Endothelial cell of umbilical vein (primary cell): ENCODE measurements around the gene PLA2G4E. TPM values are rescaled to one million over a fixed set of nuclear protein-coding genes. Genes with fewer than 3 reads are reported as not detected.
A peak's percentile ranks its signal among the peaks of the same experiment; 100 is the strongest.

Experiments used
- BruUV-seq: library from RNA; stranded (reverse); fragments of 400-500 nt; replicated peaks from 2 replicates; lab custom pipeline; 2021; lab: Mats Ljungman, UMichigan
- CTCF ChIA-PET: fragments of 300-600, 350-600 bp; sonication (Branson Sonifier 250); formaldehyde crosslinking; loops from one replicate; lab custom pipeline; 2021; ENCODE audit warnings: antibody characterized with exemption, inconsistent platforms; lab: Charles Lee
- POLR2A ChIA-PET: fragments of 300-600, 350-600 bp; sonication (Branson Sonifier 250); formaldehyde crosslinking; loops from one replicate; lab custom pipeline; 2021; ENCODE audit warnings: antibody characterized with exemption, inconsistent platforms; lab: Charles Lee
- DNase-seq: peaks from one replicate; pipeline ENCODE4 v3.0.0-alpha.2; 2011; ENCODE audit warnings: low read depth, low spot score
- FAIRE-seq: peaks from 2 replicates; lab custom pipeline; 2011; peaks lifted over from hg19 to GRCh38; lab: Jason Lieb, UNC
- H2AFZ ChIP-seq: 2 replicates; pipeline ENCODE4 v1.6.0; 2012; ENCODE audit warnings: low read depth, low read length, control low read depth, inconsistent platforms
- H3K27ac ChIP-seq: 2 replicates; pipeline ENCODE4 v1.5.1; 2011; ENCODE audit warnings: low read depth, mild to moderate bottlenecking, control low read depth, low read length, moderate library complexity; ENCODE audit not compliant: insufficient read depth
- H3K27me3 ChIP-seq, 2 experiments: 2 replicates each; pipeline versions ENCODE4 v1.6.0 to v1.6.1; 2011; ENCODE audit warnings: low read length in 2 of 2, mixed read lengths in 1 of 2; ENCODE audit not compliant: control insufficient read depth in 2 of 2, insufficient read depth in 2 of 2
- H3K36me3 ChIP-seq, 2 experiments: 2 replicates in 1 of 2; 3 replicates in 1 of 2; pipeline ENCODE4 v1.5.1; 2011; ENCODE audit warnings: low read length in 2 of 2, mild to moderate bottlenecking in 1 of 2, moderate library complexity in 1 of 2; ENCODE audit not compliant: control insufficient read depth in 2 of 2, insufficient read depth in 2 of 2; ENCODE audit errors: extremely low read depth in 1 of 2
- H3K4me1 ChIP-seq: 3 replicates; pipeline ENCODE4 v1.5.1; 2011; ENCODE audit warnings: mild to moderate bottlenecking, low read length; ENCODE audit not compliant: control insufficient read depth, insufficient read depth; ENCODE audit errors: extremely low read depth
- H3K4me2 ChIP-seq: 2 replicates; pipeline ENCODE4 v1.6.1; 2011; ENCODE audit warnings: low read length, control low read depth, mixed read lengths; ENCODE audit not compliant: insufficient read depth
- H3K4me3 ChIP-seq, 3 experiments: fragments of 200-600 bp in 1 of 3; sonication (generic), shearing (Covaris generic) in 1 of 3; replicated peaks in 1 of 3; 2 replicates each; pipeline ENCODE4 v1.5.1; 2011 to 2016; ENCODE audit warnings: control low read depth in 3 of 3, low read length in 3 of 3, mild to moderate bottlenecking in 2 of 3, inconsistent platforms in 1 of 3, low read depth in 1 of 3, moderate library complexity in 1 of 3; ENCODE audit not compliant: insufficient read depth in 1 of 3
- H3K79me2 ChIP-seq: 2 replicates; pipeline ENCODE4 v1.6.0; 2012; ENCODE audit warnings: low read length, inconsistent platforms; ENCODE audit not compliant: control insufficient read depth, insufficient read depth
- H3K9ac ChIP-seq: replicated peaks from 2 replicates; pipeline ENCODE3; 2011; ENCODE audit warnings: low read length, control low read depth; ENCODE audit not compliant: insufficient read depth; ENCODE audit errors: extremely low read depth
- H3K9me1 ChIP-seq: replicated peaks from 3 replicates; pipeline ENCODE4 v1.6.0; 2011; ENCODE audit warnings: mild to moderate bottlenecking, low read length; ENCODE audit not compliant: control insufficient read depth, insufficient read depth; ENCODE audit errors: extremely low read depth
- H3K9me3 ChIP-seq: replicated peaks from 2 replicates; pipeline ENCODE4 v1.5.1; 2012; ENCODE audit warnings: low read length, inconsistent platforms; ENCODE audit not compliant: control insufficient read depth, insufficient read depth
- H4K20me1 ChIP-seq: replicated peaks from 2 replicates; pipeline ENCODE3; 2011; ENCODE audit warnings: mild to moderate bottlenecking, low read length; ENCODE audit not compliant: control insufficient read depth, insufficient read depth; ENCODE audit errors: extremely low read depth
- EZH2 ChIP-seq: IDR thresholded peaks from 2 replicates; pipeline ENCODE4 v1.6.1; 2012; ENCODE audit warnings: borderline replicate concordance, low read depth, mild to moderate bottlenecking, moderate library complexity, low read length, inconsistent platforms; ENCODE audit not compliant: severe bottlenecking
- FOS ChIP-seq: IDR thresholded peaks from 2 replicates; pipeline ENCODE4 v1.6.1; 2011; ENCODE audit warnings: mild to moderate bottlenecking, low read length, moderate library complexity, borderline replicate concordance; ENCODE audit not compliant: insufficient read depth
- GATA2 ChIP-seq: IDR thresholded peaks from 2 replicates; pipeline ENCODE4 v1.7.0; 2011; ENCODE audit warnings: low read depth, mild to moderate bottlenecking, moderate library complexity, mixed read lengths, low read length; ENCODE audit not compliant: insufficient read length, insufficient read depth
- JUN ChIP-seq: IDR thresholded peaks from 2 replicates; pipeline ENCODE4 v1.6.1; 2011; ENCODE audit warnings: borderline replicate concordance, low read depth; ENCODE audit not compliant: insufficient read length, insufficient read depth
- MYC ChIP-seq: IDR thresholded peaks from one replicate; pipeline ENCODE4 v1.6.1; 2011; ENCODE audit warnings: mild to moderate bottlenecking, low read depth, low read length
- POLR2A ChIP-seq: IDR thresholded peaks from 2 replicates; pipeline ENCODE4 v1.6.1; 2012; ENCODE audit warnings: low read depth, mild to moderate bottlenecking, control low read depth, low read length
- POLR2AphosphoS5 ChIP-seq: IDR thresholded peaks from 2 replicates; pipeline ENCODE4 v1.6.1; 2012; ENCODE audit warnings: low read depth, mild to moderate bottlenecking, control low read depth, low read length, moderate library complexity; ENCODE audit not compliant: insufficient read depth
- dilution Hi-C: fragments of 300-500 bp; cut with MboI; formaldehyde crosslinking; loops from one replicate; pipeline ENCODE4 v1.15.0; 2019; ENCODE audit warnings: low sequenced_read_pairs; ENCODE audit not compliant: extremely low pct_ligation_motif_present
- intact Hi-C: fragments of 100-400 bp; cut with micrococcal nuclease; formaldehyde crosslinking; loops from one replicate; pipeline ENCODE4 v1.10.0; 2022
- polyA plus RNA-seq, 4 experiments: library from polyadenylated mRNA; depleted of rRNA in 3 of 4; stranded (reverse) in 3 of 4; unstranded in 1 of 4; fragments of >200 nt; gene quantifications; 2 replicates each; pipeline versions ENCODE4 v1.2.1 to v1.2.3, GENCODE V29; 2011 to 2012; ENCODE audit warnings: missing spikeins in 1 of 4
- total RNA-seq: library from RNA; stranded (reverse); gene quantifications from 2 replicates; pipeline ENCODE4 v1.2.3, GENCODE V29; 2021
- TF ChIP-seq, protein P1 (sequence below), 2 donors: IDR thresholded peaks; 1 replicate in 1 of 2; 2 replicates in 1 of 2; pipeline ENCODE4 v1.5.1; 2011; ENCODE audit warnings: low read length in 2 of 2, mild to moderate bottlenecking in 2 of 2, moderate library complexity in 2 of 2, control low read depth in 1 of 2, inconsistent platforms in 1 of 2, low read depth in 1 of 2; ENCODE audit not compliant: insufficient read depth in 1 of 2; ENCODE audit errors: extremely low read depth in 1 of 2
- TF ChIP-seq, protein P2 (sequence below): IDR thresholded peaks from 2 replicates; pipeline ENCODE4 v1.6.1; 2011; ENCODE audit not compliant: insufficient read depth, insufficient read length

The PLA2G4E gene
- total and polyA plus RNA-seq, 2 donors (not counting 3 experiments of a cell fraction or from before 2014, with no cell fraction given) = not detected

DNA sequence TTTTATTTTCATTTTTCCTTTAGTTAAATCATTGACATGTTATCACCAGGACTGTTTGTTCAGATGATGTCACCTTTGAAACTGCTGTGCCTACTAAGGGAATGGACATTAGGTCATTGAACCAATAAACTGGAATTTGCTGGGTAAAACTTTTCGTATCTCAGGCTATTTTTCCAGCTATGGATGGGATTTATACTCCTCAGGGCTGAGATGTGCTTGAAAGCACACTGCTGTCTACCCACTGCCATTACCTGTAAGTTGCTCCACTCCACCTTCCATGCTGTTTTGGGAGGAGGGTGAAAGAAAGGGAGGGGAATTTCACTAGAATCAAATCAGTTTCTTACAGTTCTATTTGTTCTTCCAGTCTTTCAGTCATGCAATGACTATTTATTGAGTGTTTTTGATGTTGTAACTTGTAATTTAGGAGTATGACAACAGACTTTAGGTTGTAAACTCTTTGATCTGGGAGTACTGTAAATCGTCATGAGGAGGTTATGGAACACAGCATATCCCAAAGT, 59.8 kb downstream of the PLA2G4E start:
- Histone ChIP-seq H2AFZ (no peak overlapping the region), H3K4me2 (peak overlapping the region; percentile 77), H3K4me3 (no peak overlapping the region), H3K9ac (peak overlapping the region; percentile 43), H3K4me1 (peaks cover 68% of the 10 kb centered on the region), H3K27ac (peak overlapping the region; percentile 69), H3K9me1 (no peaks in the 10 kb centered on the region), H3K36me3 (peaks cover 0 to 3% of the 10 kb centered on the region in 2 experiments), H3K27me3 (no peaks in the 10 kb centered on the region), H4K20me1 (no peaks in the 10 kb centered on the region), H3K79me2 (peaks cover 94% of the 10 kb centered on the region), H3K9me3 (no peaks in the 10 kb centered on the region)
- DNase-seq (peak; percentile 58), FAIRE-seq (peak; percentile 74)
- TF ChIP-seq JUN (peak; percentile 68), MYC (no peak)
- dilution Hi-C loops (no loop called here), intact Hi-C loops (no loop called here)
- ChIA-PET CTCF (interaction anchor here (0.9 to 3.1 kb wide), 9 partner anchors 8 to 177 kb away, joined by 3 to 26 read pairs (median 4); partner anchors contain the start of gene EHD4), POLR2A (interaction anchor here (1.0 kb wide), 1 partner anchor 10 kb away, joined by 3 read pairs; no protein-coding TSS in a partner anchor)
- BruUV-seq = no TSS peak

- FAIRE-seq = peak; percentile 87
- CTCF ChIA-PET = interaction anchor here (1.2 to 4.0 kb wide), 6 partner anchors 12 to 99 kb away, joined by 4 to 44 read pairs (median 6); partner anchors contain the start of gene EHD4
- Histone ChIP-seq H2AFZ (no peak overlapping the region), H3K4me1 (peaks cover 66% of the 10 kb centered on the region), H3K9me3 (no peaks in the 10 kb centered on the region), H3K4me3 (peak overlapping the region in 1 of 3 experiments; percentile 16), H3K9me1 (no peaks in the 10 kb centered on the region), H3K27me3 (no peaks in the 10 kb centered on the region), H3K36me3 (peaks cover 3 to 6% of the 10 kb centered on the region in 2 experiments), H3K27ac (peak overlapping the region; percentile 98), H3K79me2 (peaks cover 94% of the 10 kb centered on the region), H3K9ac (peak overlapping the region; percentile 85), H3K4me2 (peak overlapping the region; percentile 87), H4K20me1 (no peaks in the 10 kb centered on the region)
- DNase-seq = peak; percentile 93
- BruUV-seq = no TSS peak
- TF ChIP-seq JUN (peak; percentile 61), FOS (peak; percentile 72), POLR2AphosphoS5 (peak; percentile 91), POLR2A (peak; percentile 71), EZH2 (no peak), GATA2 (peak; percentile 92), MYC (no peak)
- TF ChIP-seq, protein P1, sequence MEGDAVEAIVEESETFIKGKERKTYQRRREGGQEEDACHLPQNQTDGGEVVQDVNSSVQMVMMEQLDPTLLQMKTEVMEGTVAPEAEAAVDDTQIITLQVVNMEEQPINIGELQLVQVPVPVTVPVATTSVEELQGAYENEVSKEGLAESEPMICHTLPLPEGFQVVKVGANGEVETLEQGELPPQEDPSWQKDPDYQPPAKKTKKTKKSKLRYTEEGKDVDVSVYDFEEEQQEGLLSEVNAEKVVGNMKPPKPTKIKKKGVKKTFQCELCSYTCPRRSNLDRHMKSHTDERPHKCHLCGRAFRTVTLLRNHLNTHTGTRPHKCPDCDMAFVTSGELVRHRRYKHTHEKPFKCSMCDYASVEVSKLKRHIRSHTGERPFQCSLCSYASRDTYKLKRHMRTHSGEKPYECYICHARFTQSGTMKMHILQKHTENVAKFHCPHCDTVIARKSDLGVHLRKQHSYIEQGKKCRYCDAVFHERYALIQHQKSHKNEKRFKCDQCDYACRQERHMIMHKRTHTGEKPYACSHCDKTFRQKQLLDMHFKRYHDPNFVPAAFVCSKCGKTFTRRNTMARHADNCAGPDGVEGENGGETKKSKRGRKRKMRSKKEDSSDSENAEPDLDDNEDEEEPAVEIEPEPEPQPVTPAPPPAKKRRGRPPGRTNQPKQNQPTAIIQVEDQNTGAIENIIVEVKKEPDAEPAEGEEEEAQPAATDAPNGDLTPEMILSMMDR (IDR thresholded peaks at IDR 0.05; ENCODE audit: extremely low read depth in 1 of 2, insufficient read depth in 1 of 2, low read depth in 1 of 2, low read length in 2 of 2) = no peak
- TF ChIP-seq, protein P2, sequence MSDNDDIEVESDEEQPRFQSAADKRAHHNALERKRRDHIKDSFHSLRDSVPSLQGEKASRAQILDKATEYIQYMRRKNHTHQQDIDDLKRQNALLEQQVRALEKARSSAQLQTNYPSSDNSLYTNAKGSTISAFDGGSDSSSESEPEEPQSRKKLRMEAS = no peak
- intact Hi-C loops (loop anchor here (1.0 kb wide), 3 partner anchors 9 to 21 kb away; no protein-coding TSS in a partner anchor), dilution Hi-C loops (no loop called here)
- POLR2A ChIA-PET = interaction anchor here (0.9 to 2.3 kb wide), 8 partner anchors 10 to 28 kb away, joined by 3 to 15 read pairs (median 4); partner anchors contain the start of gene EHD4
These were observed 62.8 kb downstream of the PLA2G4E start for GRCh38 chr15:41958002-41958420.
